ENCODE data around the gene RPRD2.

DNA sequence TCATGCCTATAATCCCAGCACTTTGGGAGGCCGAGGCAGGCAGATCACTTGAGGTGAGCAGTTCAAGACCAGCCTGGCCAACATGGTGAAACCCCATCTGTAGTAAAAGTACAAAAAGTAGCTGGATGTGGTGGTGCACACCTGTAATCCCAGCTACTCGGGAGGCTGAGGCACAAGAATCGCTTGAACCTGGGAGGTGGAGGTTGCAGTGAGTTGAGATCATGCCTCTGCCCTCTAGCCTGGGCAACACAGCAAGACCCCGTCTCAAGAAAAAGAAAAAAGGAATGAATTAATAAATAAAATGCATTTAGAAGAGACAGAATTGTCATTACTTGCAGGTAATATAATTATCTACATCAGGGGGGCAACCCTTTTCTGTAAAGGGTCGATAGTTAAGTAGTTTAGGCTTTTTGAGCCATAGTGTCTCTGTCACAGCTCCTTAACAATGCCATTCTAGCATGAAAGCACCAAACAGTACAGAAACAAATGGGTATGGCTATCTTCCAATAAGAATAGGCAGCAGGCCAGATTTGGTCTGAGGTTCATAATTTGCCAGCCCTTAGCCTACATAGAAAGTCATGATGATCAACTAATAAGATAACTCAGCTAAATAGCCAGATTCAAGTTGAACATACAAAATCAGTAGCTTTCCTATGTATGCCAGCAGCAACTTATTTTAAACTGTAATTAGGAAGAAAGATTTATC lies 56.8 kb downstream of the RPRD2 start:
- no peak for TF ChIP-seq FOXK2 (conservative IDR thresholded peaks at IDR 0.05 in 1 of 2, IDR thresholded peaks at IDR 0.05 in 1 of 2; ENCODE audit: low read depth in 2 of 2)
- TF ChIP-seq MNT (conservative IDR thresholded peaks at IDR 0.05), result no peak
- no peak for TF ChIP-seq MTF1 (CRISPR knock-in tag; IDR thresholded peaks at IDR 0.05; ENCODE audit: borderline replicate concordance)
- TF ChIP-seq, protein P1, sequence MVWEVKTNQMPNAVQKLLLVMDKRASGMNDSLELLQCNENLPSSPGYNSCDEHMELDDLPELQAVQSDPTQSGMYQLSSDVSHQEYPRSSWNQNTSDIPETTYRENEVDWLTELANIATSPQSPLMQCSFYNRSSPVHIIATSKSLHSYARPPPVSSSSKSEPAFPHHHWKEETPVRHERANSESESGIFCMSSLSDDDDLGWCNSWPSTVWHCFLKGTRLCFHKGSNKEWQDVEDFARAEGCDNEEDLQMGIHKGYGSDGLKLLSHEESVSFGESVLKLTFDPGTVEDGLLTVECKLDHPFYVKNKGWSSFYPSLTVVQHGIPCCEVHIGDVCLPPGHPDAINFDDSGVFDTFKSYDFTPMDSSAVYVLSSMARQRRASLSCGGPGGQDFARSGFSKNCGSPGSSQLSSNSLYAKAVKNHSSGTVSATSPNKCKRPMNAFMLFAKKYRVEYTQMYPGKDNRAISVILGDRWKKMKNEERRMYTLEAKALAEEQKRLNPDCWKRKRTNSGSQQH (CRISPR knock-in tag; IDR thresholded peaks at IDR 0.05), result no peak
- no peak for TF ChIP-seq SMC3 (conservative IDR thresholded peaks at IDR 0.05; ENCODE audit: insufficient read depth, low read depth, low read length)
- TF ChIP-seq, protein P2, sequence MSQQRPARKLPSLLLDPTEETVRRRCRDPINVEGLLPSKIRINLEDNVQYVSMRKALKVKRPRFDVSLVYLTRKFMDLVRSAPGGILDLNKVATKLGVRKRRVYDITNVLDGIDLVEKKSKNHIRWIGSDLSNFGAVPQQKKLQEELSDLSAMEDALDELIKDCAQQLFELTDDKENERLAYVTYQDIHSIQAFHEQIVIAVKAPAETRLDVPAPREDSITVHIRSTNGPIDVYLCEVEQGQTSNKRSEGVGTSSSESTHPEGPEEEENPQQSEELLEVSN (IDR thresholded peaks at IDR 0.05; ENCODE audit: borderline replicate concordance in 1 of 2, extremely low read depth in 1 of 2, insufficient read depth in 1 of 2, insufficient read length in 1 of 2, low read depth in 1 of 2, low read length in 1 of 2, poor library complexity in 1 of 2, severe bottlenecking in 1 of 2), result no peak
